ENCODE results near the gene PHF19.

DNA sequence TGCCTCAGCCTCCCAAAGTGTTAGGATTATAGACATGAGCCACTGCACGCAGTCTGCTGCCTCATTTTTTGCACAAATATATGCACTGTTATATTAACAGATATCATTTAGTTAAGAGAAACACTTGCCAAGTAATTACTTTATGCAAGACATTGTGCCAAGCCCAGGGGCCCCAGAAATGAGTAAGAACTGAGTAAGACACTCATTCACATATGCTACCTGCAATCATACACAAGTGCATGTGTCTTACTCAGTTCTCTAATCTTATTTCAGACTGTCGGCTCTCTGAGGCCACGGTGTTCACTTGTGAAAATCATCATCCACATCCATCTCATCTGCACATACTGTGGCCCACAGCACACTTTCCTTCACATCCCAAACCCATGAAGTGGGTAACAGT, 33.7 kb upstream of the PHF19 start:
- TF ChIP-seq POLR2A (IDR thresholded peaks at IDR 0.05) (no peak), CTCF (IDR thresholded peaks at IDR 0.05) (no peak)
